K562 (cell line): Measurements from ENCODE around the gene TFRC. TPM values are rescaled to one million over a fixed set of nuclear protein-coding genes. Genes with fewer than 3 reads are reported as not detected.

Experiments
- ATAC-seq: fragments of 200-7000 bp; cut with Tn5 transposase; 3 replicates; pipeline ENCODE4 v1.9.1; 2020; ENCODE audit warnings: moderate library complexity
- BruUV-seq: library from RNA; stranded (reverse); fragments of 400-500 nt; replicated peaks from 2 replicates; lab custom pipeline; 2021; lab: Mats Ljungman, UMichigan
- CTCF ChIA-PET: fragments of 300-600 bp; formaldehyde crosslinking; extraction: SDS; loops from one replicate; lab custom pipeline; 2021; ENCODE audit warnings: low intra/inter-chr PET ratio; lab: Yijun Ruan, JAX
- POLR2A ChIA-PET: fragments of 300-600, 350-650 bp; sonication (Branson Sonifier 250); formaldehyde crosslinking; extraction: SDS; loops from one replicate; lab custom pipeline; 2021; ENCODE audit warnings: antibody characterized with exemption, inconsistent platforms; lab: Yijun Ruan, JAX
- DNase-seq, 4 experiments: peaks; one replicate each; pipeline versions ENCODE4 v3.0.0 to v3.0.0-alpha.2; 2011 to 2018; ENCODE audit warnings: low spot score in 3 of 4, mixed read lengths in 3 of 4; ENCODE audit errors: extremely low read depth in 1 of 4
- FAIRE-seq: peaks from 2 replicates; lab custom pipeline; 2011; peaks lifted over from hg19 to GRCh38; lab: Jason Lieb, UNC
- H2AFZ ChIP-seq: 2 replicates; pipeline ENCODE4 v1.6.0; 2011; ENCODE audit warnings: low read depth, low read length, control low read depth, inconsistent platforms
- H3K27ac ChIP-seq: fragments of 200-600 bp; 3 replicates; pipeline ENCODE4 v1.8.0; 2011; ENCODE audit warnings: low read depth, mild to moderate bottlenecking, control low read depth, inconsistent platforms, low read length, moderate library complexity, mixed read lengths; ENCODE audit errors: extremely low read depth
- H3K27me3 ChIP-seq, 2 experiments: fragments of 300-600 bp in 1 of 2; 2 replicates in 1 of 2; 3 replicates in 1 of 2; pipeline versions ENCODE4 v1.6.0 to v1.8.0; 2011; ENCODE audit warnings: inconsistent platforms in 2 of 2, low read length in 2 of 2, mild to moderate bottlenecking in 1 of 2, mixed read lengths in 1 of 2, moderate library complexity in 1 of 2; ENCODE audit not compliant: control insufficient read depth in 2 of 2, insufficient read depth in 2 of 2
- H3K36me3 ChIP-seq: fragments of 300-600 bp; 3 replicates; pipeline ENCODE4 v1.8.0; 2011; ENCODE audit warnings: mild to moderate bottlenecking, low read length, inconsistent platforms; ENCODE audit not compliant: control insufficient read depth, insufficient read depth
- H3K4me1 ChIP-seq, 2 experiments: fragments of 200-600 bp in 1 of 2; replicated peaks in 1 of 2; 2 replicates in 1 of 2; 3 replicates in 1 of 2; pipeline versions ENCODE4 v1.5.1 to v1.8.0; 2011; ENCODE audit warnings: inconsistent platforms in 2 of 2, low read length in 2 of 2, mild to moderate bottlenecking in 1 of 2, mixed read lengths in 1 of 2, moderate library complexity in 1 of 2; ENCODE audit not compliant: control insufficient read depth in 2 of 2, insufficient read depth in 2 of 2
- H3K4me2 ChIP-seq: 2 replicates; pipeline ENCODE4 v1.6.1; 2011; ENCODE audit warnings: low read length, control low read depth, inconsistent platforms, mixed read lengths; ENCODE audit not compliant: insufficient read depth
- H3K4me3 ChIP-seq: fragments of 200-600 bp; sonication (generic), shearing (Covaris generic); 2 replicates; pipeline ENCODE4 v1.5.1; 2016; ENCODE audit warnings: control low read depth, inconsistent platforms
- H3K79me2 ChIP-seq: fragments of 200-600 bp; 3 replicates; pipeline ENCODE4 v1.8.0; 2011; ENCODE audit warnings: low read length, inconsistent platforms; ENCODE audit not compliant: control insufficient read depth, insufficient read depth
- H3K9ac ChIP-seq, 2 experiments: 2 replicates each; pipeline versions ENCODE4 v1.6.0 to v1.6.1; 2011; ENCODE audit warnings: low read depth in 2 of 2, low read length in 2 of 2, control low read depth in 1 of 2, inconsistent platforms in 1 of 2, mild to moderate bottlenecking in 1 of 2, mixed read lengths in 1 of 2; ENCODE audit not compliant: insufficient read depth in 1 of 2
- H3K9me1 ChIP-seq: one replicate; pipeline ENCODE4 v1.6.0; 2011; ENCODE audit warnings: inconsistent platforms, mild to moderate bottlenecking, low read length, moderate library complexity; ENCODE audit not compliant: control insufficient read depth, insufficient read depth
- H3K9me3 ChIP-seq: replicated peaks from 2 replicates; pipeline ENCODE4 v1.5.1; 2011; ENCODE audit warnings: low read depth, low read length, inconsistent platforms; ENCODE audit not compliant: control insufficient read depth, insufficient read depth
- H4K20me1 ChIP-seq: replicated peaks from 2 replicates; pipeline ENCODE4 v1.6.1; 2011; ENCODE audit warnings: low read length, inconsistent platforms, mixed read lengths; ENCODE audit not compliant: control insufficient read depth, insufficient read depth
- KDM5B ChIP-seq: fragments of 200-600 bp; sonication (generic); IDR thresholded peaks from 2 replicates; pipeline ENCODE4 v1.6.1; 2012; ENCODE audit warnings: low read depth, mild to moderate bottlenecking, moderate library complexity, low read length, control low read depth, inconsistent platforms; ENCODE audit not compliant: insufficient replicate concordance
- NELFE ChIP-seq: IDR thresholded peaks from 2 replicates; pipeline ENCODE4 v1.6.1; 2011; ENCODE audit warnings: mild to moderate bottlenecking; ENCODE audit not compliant: insufficient read depth, insufficient read length
- SLC30A9 ChIP-seq: fragments of 250-450 bp; sonication (Bioruptor Pico); IDR thresholded peaks from 2 replicates; pipeline ENCODE4 v1.8.0; 2022; ENCODE audit warnings: mild to moderate bottlenecking, moderate library complexity
- SMAD2 ChIP-seq: fragments of 150-350 bp; IDR thresholded peaks from 2 replicates; pipeline ENCODE4 v1.6.1; 2014; ENCODE audit warnings: low read depth, mild to moderate bottlenecking, low read length
- YY1 ChIP-seq, 3 experiments: IDR thresholded peaks; 2 replicates each; pipeline ENCODE4 v1.6.1; 2011; ENCODE audit warnings: low read length in 2 of 3, mild to moderate bottlenecking in 2 of 3, moderate library complexity in 2 of 3, borderline replicate concordance in 1 of 3, control low read depth in 1 of 3, low read depth in 1 of 3; ENCODE audit not compliant: insufficient read depth in 3 of 3, insufficient replicate concordance in 2 of 3, control insufficient read depth in 1 of 3, insufficient read length in 1 of 3; ENCODE audit errors: extremely low read depth in 1 of 3
- ZEB2 ChIP-seq: fragments of 450-650 bp; IDR thresholded peaks from 2 replicates; pipeline ENCODE4 v1.6.1; 2016
- ZNF830 ChIP-seq: fragments of 250-450 bp; sonication (Bioruptor Pico); IDR thresholded peaks from 2 replicates; pipeline ENCODE4 v1.5.0; 2021; ENCODE audit warnings: mild to moderate bottlenecking
- WGBS: fragments of 100-300 bp; shearing (Covaris generic); methylation state at CpG from one replicate; pipeline ENCODE4 v1.1.6; 2016; ENCODE audit warnings: low coverage, mixed read lengths; ENCODE audit not compliant: insufficient coverage; ENCODE audit errors: missing lambda C conversion rate; 5-methylcytosine and 5-hydroxymethylcytosine counted together
- in situ Hi-C: fragments of 300-500 bp; cut with MboI; formaldehyde crosslinking; loops from 4 replicates; pipeline ENCODE4 v1.15.0; 2018; ENCODE audit warnings: inconsistent platforms, mixed read lengths
- intact Hi-C: fragments of 100-400 bp; cut with micrococcal nuclease; formaldehyde crosslinking; loops from 2 replicates; pipeline ENCODE4 v1.14.2; 2022
- polyA plus RNA-seq, 8 experiments: library from polyadenylated mRNA; depleted of rRNA in 4 of 8; stranded (reverse) in 5 of 8; unstranded in 3 of 8; fragments of >200 nt; fragmentation: Nextera tagmentation in 2 of 8; fragmentation: Illumina TruSeq in 1 of 8; extraction: Ambion mirVana in 2 of 8; extraction: Trizol in 1 of 8; gene quantifications; 2 replicates each; pipeline versions ENCODE4 v1.2.1 to v1.2.3, GENCODE V29; 2011 to 2014; ENCODE audit warnings: inconsistent platforms in 1 of 8, missing spikeins in 1 of 8
- total RNA-seq, 7 experiments: library from RNA; depleted of rRNA in 6 of 7; stranded (reverse); fragments of >200 nt in 6 of 7; fragmentation: Illumina TruSeq in 2 of 7; extraction: Trizol in 2 of 7; gene quantifications; 2 replicates each; pipeline versions ENCODE4 v1.2.1 to v1.2.3, GENCODE V29; 2011 to 2021; ENCODE audit warnings: low replicate concordance in 1 of 7
- TF ChIP-seq, protein P1 (sequence below): fragments of 450-650 bp; formaldehyde crosslinking; IDR thresholded peaks from 2 replicates; pipeline ENCODE4 v1.4.0; 2020; ENCODE audit warnings: mild to moderate bottlenecking, moderate library complexity
- TF ChIP-seq, protein P2 (sequence below): fragments of 200-800 bp; sonication (Bioruptor generic); IDR thresholded peaks from 2 replicates; pipeline ENCODE4 v1.6.1; 2017; ENCODE audit warnings: missing genetic modification characterization, missing compliant biosample characterization
- TF ChIP-seq, protein P3 (sequence below): fragments of 450-650 bp; IDR thresholded peaks from 2 replicates; pipeline ENCODE4 v1.6.1; 2016

Gene TFRC
- total and polyA plus RNA-seq, 9 of the 15 experiments (the other 6 are each of a cell fraction or from before 2014, with no cell fraction given) = 149 to 679 (median 332) TPM

DNA sequence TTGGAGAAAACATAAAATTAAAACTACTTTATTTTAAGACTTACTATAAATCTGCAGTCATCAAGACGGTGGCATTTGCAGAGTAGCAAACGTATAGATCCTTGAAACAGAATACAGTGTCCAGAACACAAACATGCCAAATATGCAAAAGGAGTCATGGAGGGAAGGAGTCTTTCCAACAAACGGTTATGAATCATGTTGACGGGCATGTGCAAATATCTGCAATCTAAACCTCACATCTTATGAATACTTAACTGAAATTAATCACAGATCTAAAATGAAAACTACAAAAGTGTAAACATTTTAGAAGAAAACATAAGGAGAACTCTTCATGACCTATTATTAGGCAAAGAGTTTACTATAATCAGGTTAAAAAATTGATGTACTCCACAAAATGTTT lies 69.4 kb downstream of the TFRC start:
- no TSS peak for BruUV-seq
- FAIRE-seq = no peak
- no peak overlapping the region for H3K9ac ChIP-seq
- peaks cover 6 to 19% of the 10 kb centered on the region in 2 experiments; a peak in 4 of 5 replicates for H3K27me3 ChIP-seq
- 5% methylated on average over 4 of the region's 4 CpGs for WGBS
- in situ Hi-C loops = no loop called here
- 0 out of 2 replicates have a peak, but pooled peaks cover 2% of the 10 kb centered on the region for H3K9me3 ChIP-seq
- no peaks in the 10 kb centered on the region for H3K9me1 ChIP-seq
- CTCF ChIA-PET = no interaction called here
- POLR2A ChIA-PET = interaction anchor here (0.8 kb wide), 1 partner anchor 11 kb away, joined by 3 read pairs; no protein-coding TSS in a partner anchor
- no peaks in the 10 kb centered on the region for H3K36me3 ChIP-seq
- H3K4me3 ChIP-seq = no peak overlapping the region
- intact Hi-C loops = no loop called here
- no peaks in the 10 kb centered on the region for H4K20me1 ChIP-seq
- H3K4me1 ChIP-seq = peaks cover 0 to 4% of the 10 kb centered on the region in 2 experiments; a peak in 3 of 5 replicates
- no peak overlapping the region for H2AFZ ChIP-seq
- ATAC-seq = no peak
- no peak overlapping the region for H3K27ac ChIP-seq
- H3K79me2 ChIP-seq = no peaks in the 10 kb centered on the region
- no peak for DNase-seq
- no peak overlapping the region for H3K4me2 ChIP-seq
- TF ChIP-seq SMAD2 = no peak
- TF ChIP-seq, protein P1, sequence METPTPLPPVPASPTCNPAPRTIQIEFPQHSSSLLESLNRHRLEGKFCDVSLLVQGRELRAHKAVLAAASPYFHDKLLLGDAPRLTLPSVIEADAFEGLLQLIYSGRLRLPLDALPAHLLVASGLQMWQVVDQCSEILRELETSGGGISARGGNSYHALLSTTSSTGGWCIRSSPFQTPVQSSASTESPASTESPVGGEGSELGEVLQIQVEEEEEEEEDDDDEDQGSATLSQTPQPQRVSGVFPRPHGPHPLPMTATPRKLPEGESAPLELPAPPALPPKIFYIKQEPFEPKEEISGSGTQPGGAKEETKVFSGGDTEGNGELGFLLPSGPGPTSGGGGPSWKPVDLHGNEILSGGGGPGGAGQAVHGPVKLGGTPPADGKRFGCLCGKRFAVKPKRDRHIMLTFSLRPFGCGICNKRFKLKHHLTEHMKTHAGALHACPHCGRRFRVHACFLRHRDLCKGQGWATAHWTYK (CRISPR knock-in tag) = no peak
- TF ChIP-seq, protein P2, sequence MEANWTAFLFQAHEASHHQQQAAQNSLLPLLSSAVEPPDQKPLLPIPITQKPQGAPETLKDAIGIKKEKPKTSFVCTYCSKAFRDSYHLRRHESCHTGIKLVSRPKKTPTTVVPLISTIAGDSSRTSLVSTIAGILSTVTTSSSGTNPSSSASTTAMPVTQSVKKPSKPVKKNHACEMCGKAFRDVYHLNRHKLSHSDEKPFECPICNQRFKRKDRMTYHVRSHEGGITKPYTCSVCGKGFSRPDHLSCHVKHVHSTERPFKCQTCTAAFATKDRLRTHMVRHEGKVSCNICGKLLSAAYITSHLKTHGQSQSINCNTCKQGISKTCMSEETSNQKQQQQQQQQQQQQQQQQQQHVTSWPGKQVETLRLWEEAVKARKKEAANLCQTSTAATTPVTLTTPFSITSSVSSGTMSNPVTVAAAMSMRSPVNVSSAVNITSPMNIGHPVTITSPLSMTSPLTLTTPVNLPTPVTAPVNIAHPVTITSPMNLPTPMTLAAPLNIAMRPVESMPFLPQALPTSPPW = no peak
- TF ChIP-seq SLC30A9 (CRISPR knock-in tag) = no peak
- TF ChIP-seq NELFE = no peak
- no peak for TF ChIP-seq ZNF830 (CRISPR knock-in tag)
- TF ChIP-seq, protein P3, sequence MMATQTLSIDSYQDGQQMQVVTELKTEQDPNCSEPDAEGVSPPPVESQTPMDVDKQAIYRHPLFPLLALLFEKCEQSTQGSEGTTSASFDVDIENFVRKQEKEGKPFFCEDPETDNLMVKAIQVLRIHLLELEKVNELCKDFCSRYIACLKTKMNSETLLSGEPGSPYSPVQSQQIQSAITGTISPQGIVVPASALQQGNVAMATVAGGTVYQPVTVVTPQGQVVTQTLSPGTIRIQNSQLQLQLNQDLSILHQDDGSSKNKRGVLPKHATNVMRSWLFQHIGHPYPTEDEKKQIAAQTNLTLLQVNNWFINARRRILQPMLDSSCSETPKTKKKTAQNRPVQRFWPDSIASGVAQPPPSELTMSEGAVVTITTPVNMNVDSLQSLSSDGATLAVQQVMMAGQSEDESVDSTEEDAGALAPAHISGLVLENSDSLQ = no peak
- TF ChIP-seq YY1 (IDR thresholded peaks at IDR 0.05; ENCODE audit: borderline replicate concordance in 1 of 3, control insufficient read depth in 1 of 3, extremely low read depth in 1 of 3, insufficient read depth in 3 of 3, insufficient read length in 1 of 3, insufficient replicate concordance in 2 of 3, low read depth in 1 of 3, low read length in 2 of 3) = no peak
- no peak for TF ChIP-seq KDM5B
- no peak for TF ChIP-seq ZEB2
